Ishikawa (cell line): ENCODE measurements around the gene TMEM63A.

Experiments
- CEBPB ChIP-seq: IDR thresholded peaks from 2 replicates; pipeline ENCODE4 v1.6.1; 2012
- CREB1 ChIP-seq: IDR thresholded peaks from 2 replicates; pipeline ENCODE4 v1.6.1; 2012; ENCODE audit warnings: low read depth
- EGR1 ChIP-seq: IDR thresholded peaks from 2 replicates; pipeline ENCODE4 v1.6.1; 2012
- EP300 ChIP-seq: IDR thresholded peaks from 2 replicates; pipeline ENCODE4 v1.6.1; 2012; ENCODE audit warnings: borderline replicate concordance
- FOXM1 ChIP-seq: IDR thresholded peaks from 2 replicates; pipeline ENCODE4 v1.6.1; 2012; ENCODE audit warnings: low read depth, borderline replicate concordance
- NFIC ChIP-seq: IDR thresholded peaks from 2 replicates; pipeline ENCODE4 v1.6.1; 2012
- RAD21 ChIP-seq: IDR thresholded peaks from 2 replicates; pipeline ENCODE4 v1.6.1; 2012; ENCODE audit warnings: low read depth
- REST ChIP-seq: IDR thresholded peaks from 2 replicates; pipeline ENCODE4 v1.6.1; 2012; ENCODE audit warnings: low read depth, mild to moderate bottlenecking
- TAF1 ChIP-seq: IDR thresholded peaks from 2 replicates; pipeline ENCODE4 v1.6.1; 2012; ENCODE audit warnings: low read depth, mild to moderate bottlenecking
- TCF12 ChIP-seq: IDR thresholded peaks from 2 replicates; pipeline ENCODE4 v1.6.1; 2012; ENCODE audit warnings: low read depth
- TEAD4 ChIP-seq: IDR thresholded peaks from 2 replicates; pipeline ENCODE4 v1.6.1; 2012
- YY1 ChIP-seq: IDR thresholded peaks from 2 replicates; pipeline ENCODE4 v1.6.1; 2012; ENCODE audit warnings: low read depth
- ZBTB7A ChIP-seq: IDR thresholded peaks from 2 replicates; pipeline ENCODE4 v1.6.1; 2012; ENCODE audit warnings: low read depth
- TF ChIP-seq, protein P1 (sequence below): IDR thresholded peaks from 2 replicates; pipeline ENCODE4 v1.6.1; 2012
- TF ChIP-seq, protein P2 (sequence below): IDR thresholded peaks from 2 replicates; pipeline ENCODE4 v1.6.1; 2012

TMEM63A gene

DNA sequence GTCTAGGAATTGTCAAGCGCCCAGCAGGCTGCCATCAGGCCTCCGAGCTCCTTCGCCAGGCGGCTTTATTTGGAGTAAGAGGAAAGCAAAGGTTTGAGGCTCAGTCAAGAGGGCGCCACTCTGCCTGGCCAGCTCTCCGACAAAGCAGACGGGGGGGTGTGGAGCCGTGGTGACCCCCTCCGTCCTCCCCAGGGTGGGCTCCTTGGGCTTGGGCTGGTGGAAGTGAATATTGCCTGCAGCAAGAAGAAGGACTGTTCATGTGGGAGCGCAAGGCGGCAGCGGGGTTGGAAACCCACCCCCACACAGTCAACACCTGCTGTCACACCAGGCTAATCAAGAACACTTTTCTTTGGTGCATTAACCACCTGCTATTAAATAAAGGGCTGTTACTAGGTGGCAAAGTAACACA, 57.6 kb downstream of the TMEM63A start:
- TF ChIP-seq CREB1 (no peak), TAF1 (no peak), FOXM1 (no peak), RAD21 (no peak), TEAD4 (no peak), EGR1 (no peak), YY1 (no peak), ZBTB7A (no peak)

GRCh38 chr1:225823811-225824261, 58.3 kb downstream of the TMEM63A start:
- TF ChIP-seq REST (no peak), EGR1 (no peak), TCF12 (no peak), ZBTB7A (no peak), RAD21 (no peak), TEAD4 (no peak), NFIC (no peak), EP300 (no peak), FOXM1 (no peak), YY1 (no peak), CEBPB (no peak), TAF1 (no peak), CREB1 (no peak)
- TF ChIP-seq, protein P1, sequence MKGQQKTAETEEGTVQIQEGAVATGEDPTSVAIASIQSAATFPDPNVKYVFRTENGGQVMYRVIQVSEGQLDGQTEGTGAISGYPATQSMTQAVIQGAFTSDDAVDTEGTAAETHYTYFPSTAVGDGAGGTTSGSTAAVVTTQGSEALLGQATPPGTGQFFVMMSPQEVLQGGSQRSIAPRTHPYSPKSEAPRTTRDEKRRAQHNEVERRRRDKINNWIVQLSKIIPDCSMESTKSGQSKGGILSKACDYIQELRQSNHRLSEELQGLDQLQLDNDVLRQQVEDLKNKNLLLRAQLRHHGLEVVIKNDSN: no peak
- TF ChIP-seq, protein P2, sequence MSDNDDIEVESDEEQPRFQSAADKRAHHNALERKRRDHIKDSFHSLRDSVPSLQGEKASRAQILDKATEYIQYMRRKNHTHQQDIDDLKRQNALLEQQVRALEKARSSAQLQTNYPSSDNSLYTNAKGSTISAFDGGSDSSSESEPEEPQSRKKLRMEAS: no peak

- TF ChIP-seq NFIC: no peak
- no peak for TF ChIP-seq CEBPB
- TF ChIP-seq, protein P1: no peak
- TF ChIP-seq EP300: no peak
- no peak for TF ChIP-seq RAD21
- no peak for TF ChIP-seq ZBTB7A
- TF ChIP-seq REST: no peak
- no peak for TF ChIP-seq EGR1
- no peak for TF ChIP-seq TCF12
- TF ChIP-seq CREB1: no peak
- TF ChIP-seq YY1: no peak
- TF ChIP-seq TAF1: no peak
- TF ChIP-seq FOXM1: no peak
- TF ChIP-seq, protein P2: no peak
- no peak for TF ChIP-seq TEAD4
Measured at GRCh38 chr1:225822655-225823403, 59.4 kb downstream of the TMEM63A start.

- no peak for TF ChIP-seq FOXM1
- TF ChIP-seq REST: no peak
Measured at GRCh38 chr1:225820522-225821120, 61.6 kb downstream of the TMEM63A start.
